CD4-positive, alpha-beta T cell (primary cell): Measurements from ENCODE around the gene MEGF11. TPM values are rescaled to one million over a fixed set of nuclear protein-coding genes. Genes with fewer than 3 reads are reported as not detected.

Experiments
- ATAC-seq: fragments of 200-7000 bp; cut with Tn5 transposase; one replicate; pipeline ENCODE4 v1.10.0; 2022; ENCODE audit warnings: mild to moderate bottlenecking; ENCODE audit not compliant: poor library complexity
- CTCF ChIA-PET: fragments of 350-600 bp; sonication (Branson Sonifier 250); formaldehyde crosslinking; loops from one replicate; lab custom pipeline; 2021; ENCODE audit warnings: antibody characterized with exemption, inconsistent platforms; lab: Charles Lee
- POLR2A ChIA-PET: fragments of 350-600 bp; sonication (Branson Sonifier 250); formaldehyde crosslinking; loops from one replicate; lab custom pipeline; 2021; ENCODE audit warnings: antibody characterized with exemption, inconsistent platforms; lab: Charles Lee
- DNase-seq, 14 experiments: peaks; one replicate each; pipeline ENCODE4 v3.0.0-alpha.2; 2013 to 2020; ENCODE audit warnings: mixed read lengths in 2 of 14
- H3K27ac ChIP-seq, 2 donors: one replicate each; pipeline versions ENCODE4 v1.5.1 to v1.7.0; 2013; ENCODE audit warnings: low read length in 2 of 2, low read depth in 1 of 2, mild to moderate bottlenecking in 1 of 2
- H3K27me3 ChIP-seq, 2 experiments: 1 replicate in 1 of 2; 2 replicates in 1 of 2; pipeline versions ENCODE4 v1.6.1 to v1.7.0; 2013; ENCODE audit warnings: low read length in 2 of 2, control low read depth in 1 of 2, mild to moderate bottlenecking in 1 of 2, moderate library complexity in 1 of 2; ENCODE audit not compliant: insufficient read depth in 2 of 2, control insufficient read depth in 1 of 2
- H3K36me3 ChIP-seq: one replicate; pipeline ENCODE4 v1.6.1; 2013; ENCODE audit warnings: low read length, control low read depth; ENCODE audit not compliant: insufficient read depth
- H3K4me1 ChIP-seq: one replicate; pipeline ENCODE4 v1.6.1; 2013; ENCODE audit warnings: low read length, control low read depth; ENCODE audit not compliant: insufficient read depth
- H3K4me3 ChIP-seq: one replicate; pipeline ENCODE4 v1.5.1; 2013; ENCODE audit warnings: mild to moderate bottlenecking, low read length, moderate library complexity
- H3K9me3 ChIP-seq, 2 experiments: 1 replicate in 1 of 2; 2 replicates in 1 of 2; pipeline versions ENCODE4 v1.6.1 to v1.7.0; 2013; ENCODE audit warnings: low read length in 2 of 2, mild to moderate bottlenecking in 2 of 2, control low read depth in 1 of 2, moderate library complexity in 1 of 2; ENCODE audit not compliant: control insufficient read depth in 1 of 2, insufficient read depth in 1 of 2
- H3K27ac Mint-ChIP-seq: one replicate; pipeline ENCODE4 v1.8.0; 2020; ENCODE audit warnings: mixed read lengths
- H3K27me3 Mint-ChIP-seq: one replicate; pipeline ENCODE4 v1.8.0; 2021; ENCODE audit warnings: mixed read lengths
- H3K36me3 Mint-ChIP-seq: one replicate; pipeline ENCODE4 v1.8.0; 2021; ENCODE audit warnings: low read depth, mixed read lengths
- H3K4me1 Mint-ChIP-seq: one replicate; pipeline ENCODE4 v1.8.0; 2021; ENCODE audit warnings: low read depth, mixed read lengths
- H3K4me3 Mint-ChIP-seq: one replicate; pipeline ENCODE4 v1.8.0; 2020; ENCODE audit warnings: mild to moderate bottlenecking, mixed read lengths
- H3K9me3 Mint-ChIP-seq: one replicate; pipeline ENCODE4 v1.8.0; 2020; ENCODE audit warnings: mixed read lengths
- CTCF ChIP-seq: fragments of 200-600 bp; IDR thresholded peaks from one replicate; pipeline ENCODE4 v1.8.0; 2022; ENCODE audit warnings: antibody characterized with exemption, mild to moderate bottlenecking
- intact Hi-C, 2 experiments: fragments of 100-400 bp; cut with DNase I in 1 of 2; cut with micrococcal nuclease in 1 of 2; formaldehyde crosslinking; loops; one replicate each; pipeline versions ENCODE4 v1.15.1 to v1.9.0; 2023 to 2025; cut with DNase I, micrococcal nuclease
- total RNA-seq, 174 experiments: library from RNA in 2 of 174; stranded (reverse) in 2 of 174; gene quantifications; one replicate each; pipeline ENCODE4 v1.2.3 and lab custom pipeline; 2021 to 2026

Gene MEGF11
- total RNA-seq, 2 experiments from 2014 or later, result not detected

- DNase-seq, result no peak
- CTCF ChIA-PET, result no interaction called here
- intact Hi-C loops, result no loop called here
These were observed 229.4 kb downstream of the MEGF11 start for GRCh38 chr15:66024116-66024515.

GRCh38 chr15:66023311-66023972, 230.1 kb downstream of the MEGF11 start:
- ChIA-PET CTCF (no interaction called here), POLR2A (no interaction called here)
- Mint-ChIP-seq H3K36me3 (no peaks in the 10 kb centered on the region), H3K27me3 (peaks cover 23% of the 10 kb centered on the region), H3K4me1 (no peaks in the 10 kb centered on the region), H3K9me3 (no peaks in the 10 kb centered on the region), H3K27ac (no peak overlapping the region), H3K4me3 (no peak overlapping the region)
- ATAC-seq, result no peak
- Histone ChIP-seq H3K27me3 (peaks cover 7 to 12% of the 10 kb centered on the region in 2 experiments), H3K4me1 (no peaks in the 10 kb centered on the region), H3K27ac (no peak overlapping the region), H3K4me3 (no peak overlapping the region), H3K9me3 (no peaks in the 10 kb centered on the region), H3K36me3 (no peaks in the 10 kb centered on the region)
- intact Hi-C loops, result no loop called here
- TF ChIP-seq CTCF, result no peak
- no peak for DNase-seq

More at GRCh38 chr15:66024116-66024515, 229.4 kb downstream of the MEGF11 start:
- H3K36me3 ChIP-seq, result no peaks in the 10 kb centered on the region
- H3K4me1 ChIP-seq, result no peaks in the 10 kb centered on the region
- ATAC-seq, result no peak
- POLR2A ChIA-PET, result no interaction called here
- peaks cover 18% of the 10 kb centered on the region for H3K27me3 Mint-ChIP-seq
- no peaks in the 10 kb centered on the region for H3K9me3 Mint-ChIP-seq
- no peak overlapping the region for H3K4me3 Mint-ChIP-seq
- no peak overlapping the region for H3K27ac Mint-ChIP-seq
- H3K27ac ChIP-seq, result no peak overlapping the region
- no peaks in the 10 kb centered on the region for H3K36me3 Mint-ChIP-seq
- TF ChIP-seq CTCF, result no peak
- no peaks in the 10 kb centered on the region for H3K4me1 Mint-ChIP-seq
- no peaks in the 10 kb centered on the region for H3K9me3 ChIP-seq
- H3K27me3 ChIP-seq, result peaks cover 7 to 12% of the 10 kb centered on the region in 2 experiments
- no peak overlapping the region for H3K4me3 ChIP-seq

GRCh38 chr15:66022163-66022525, 231.4 kb downstream of the MEGF11 start:
- TF ChIP-seq CTCF, result no peak
- H3K4me3 Mint-ChIP-seq, result no peak overlapping the region
- POLR2A ChIA-PET, result no interaction called here

More at GRCh38 chr15:66022163-66022525, 231.4 kb downstream of the MEGF11 start:
- no peaks in the 10 kb centered on the region for H3K9me3 ChIP-seq
- H3K4me1 ChIP-seq, result no peaks in the 10 kb centered on the region
- no peak overlapping the region for H3K27ac ChIP-seq
- Mint-ChIP-seq H3K36me3 (no peaks in the 10 kb centered on the region), H3K9me3 (no peaks in the 10 kb centered on the region), H3K4me1 (no peaks in the 10 kb centered on the region), H3K27me3 (peaks cover 26% of the 10 kb centered on the region), H3K27ac (no peak overlapping the region)
- peaks cover 10 to 12% of the 10 kb centered on the region in 2 experiments for H3K27me3 ChIP-seq
- no peak overlapping the region for H3K4me3 ChIP-seq
- DNase-seq (no peak), ATAC-seq (no peak)
- CTCF ChIA-PET, result no interaction called here
- intact Hi-C loops, result no loop called here
- no peaks in the 10 kb centered on the region for H3K36me3 ChIP-seq
